Activated naive CD4-positive, alpha-beta T cell treated with anti-CD3 and anti-CD28 coated beads, Interleukin-2, amount 50 U/mL, for 72 hours (primary cell): Measurements from ENCODE around the gene PTTG1. TPM values are rescaled to one million over a fixed set of nuclear protein-coding genes. Genes with fewer than 3 reads are reported as not detected.

Source experiments
- ATAC-seq, 2 donors: fragments of 150-1000 bp; cut with Tn5 transposase; 2 replicates each; pipeline ENCODE4 v1.10.0; 2021; ENCODE audit warnings: mild to moderate bottlenecking in 2 of 2, moderate library complexity in 2 of 2
- DNase-seq, 2 donors: peaks; one replicate each; pipeline ENCODE4 v3.0.0; 2021 to 2022; ENCODE audit warnings: low spot score in 2 of 2
- H3K27ac Mint-ChIP-seq, 2 donors: one replicate each; pipeline ENCODE4 v1.8.0; 2022; ENCODE audit warnings: mild to moderate bottlenecking in 2 of 2, mixed read lengths in 2 of 2
- H3K36me3 Mint-ChIP-seq, 2 donors: one replicate each; pipeline ENCODE4 v1.8.0; 2022; ENCODE audit warnings: mixed read lengths in 2 of 2
- H3K9me3 Mint-ChIP-seq, 2 donors: one replicate each; pipeline ENCODE4 v1.8.0; 2022; ENCODE audit warnings: mixed read lengths in 2 of 2
- total RNA-seq, 2 donors: library from RNA; stranded (reverse); gene quantifications; one replicate each; pipeline ENCODE4 v1.2.3, GENCODE V29; 2022

PTTG1 gene
- total RNA-seq, 2 donors from 2014 or later: 165 to 373 TPM

- no peak for DNase-seq
- no peak for ATAC-seq
- H3K9me3 Mint-ChIP-seq: no peaks in the 10 kb centered on the region
- no peaks in the 10 kb centered on the region for H3K36me3 Mint-ChIP-seq
- H3K27ac Mint-ChIP-seq: no peak overlapping the region
Measured at GRCh38 chr5:160441311-160441781, 19.7 kb downstream of the PTTG1 start.

GRCh38 chr5:160442824-160443431, 21.3 kb downstream of the PTTG1 start:
- Mint-ChIP-seq H3K27ac (no peak overlapping the region), H3K9me3 (peaks cover 0 to 2% of the 10 kb centered on the region in 2 donors), H3K36me3 (no peaks in the 10 kb centered on the region)
- DNase-seq: no peak
- no peak for ATAC-seq

- Mint-ChIP-seq H3K36me3 (peaks cover 0 to 2% of the 10 kb centered on the region in 2 donors), H3K27ac (no peak overlapping the region), H3K9me3 (peaks cover 0 to 6% of the 10 kb centered on the region in 2 donors)
- ATAC-seq (no peak), DNase-seq (no peak)
Measured at GRCh38 chr5:160444407-160444806, 22.8 kb downstream of the PTTG1 start.

DNA sequence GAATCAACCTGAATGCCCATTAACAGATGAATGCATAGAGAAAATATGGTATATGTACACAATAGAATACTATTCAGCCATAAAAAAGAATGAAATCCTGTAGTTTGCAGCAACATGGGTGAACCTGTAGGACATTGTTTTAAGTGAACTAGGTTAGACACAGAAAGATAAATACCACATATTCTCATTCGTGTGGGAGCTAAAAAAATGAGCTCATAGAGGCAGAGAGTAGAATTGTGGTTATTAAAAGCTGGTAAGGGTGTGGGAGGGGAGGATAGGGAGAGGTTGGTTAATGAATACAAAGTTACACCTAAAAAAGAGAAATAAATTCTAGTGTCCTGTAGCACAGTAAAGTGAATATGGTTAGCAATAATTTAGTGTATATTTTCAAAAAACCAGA, 23.5 kb downstream of the PTTG1 start:
- ATAC-seq: no peak
- peaks cover 0 to 13% of the 10 kb centered on the region in 2 donors for H3K9me3 Mint-ChIP-seq
- peaks cover 0 to 10% of the 10 kb centered on the region in 2 donors for H3K36me3 Mint-ChIP-seq
- no peak for DNase-seq
- no peak overlapping the region for H3K27ac Mint-ChIP-seq

- DNase-seq (no peak), ATAC-seq (no peak)
- Mint-ChIP-seq H3K9me3 (peaks cover 0 to 13% of the 10 kb centered on the region in 2 donors), H3K27ac (no peak overlapping the region), H3K36me3 (peaks cover 0 to 10% of the 10 kb centered on the region in 2 donors)
Measured at GRCh38 chr5:160445751-160446150, 24.1 kb downstream of the PTTG1 start.

GRCh38 chr5:160448886-160449285, 27.2 kb downstream of the PTTG1 start:
- Mint-ChIP-seq H3K9me3 (peaks cover 0 to 13% of the 10 kb centered on the region in 2 donors), H3K27ac (no peak overlapping the region), H3K36me3 (peaks cover 0 to 10% of the 10 kb centered on the region in 2 donors)
- ATAC-seq (no peak), DNase-seq (no peak)

- DNase-seq (no peak), ATAC-seq (no peak)
- H3K27ac Mint-ChIP-seq: peak overlapping the region in 1 of 2 donors; percentile 17
- H3K36me3 Mint-ChIP-seq: peaks cover 0 to 10% of the 10 kb centered on the region in 2 donors
- peaks cover 0 to 13% of the 10 kb centered on the region in 2 donors for H3K9me3 Mint-ChIP-seq
Measured at GRCh38 chr5:160449458-160449857, 27.8 kb downstream of the PTTG1 start.

DNA sequence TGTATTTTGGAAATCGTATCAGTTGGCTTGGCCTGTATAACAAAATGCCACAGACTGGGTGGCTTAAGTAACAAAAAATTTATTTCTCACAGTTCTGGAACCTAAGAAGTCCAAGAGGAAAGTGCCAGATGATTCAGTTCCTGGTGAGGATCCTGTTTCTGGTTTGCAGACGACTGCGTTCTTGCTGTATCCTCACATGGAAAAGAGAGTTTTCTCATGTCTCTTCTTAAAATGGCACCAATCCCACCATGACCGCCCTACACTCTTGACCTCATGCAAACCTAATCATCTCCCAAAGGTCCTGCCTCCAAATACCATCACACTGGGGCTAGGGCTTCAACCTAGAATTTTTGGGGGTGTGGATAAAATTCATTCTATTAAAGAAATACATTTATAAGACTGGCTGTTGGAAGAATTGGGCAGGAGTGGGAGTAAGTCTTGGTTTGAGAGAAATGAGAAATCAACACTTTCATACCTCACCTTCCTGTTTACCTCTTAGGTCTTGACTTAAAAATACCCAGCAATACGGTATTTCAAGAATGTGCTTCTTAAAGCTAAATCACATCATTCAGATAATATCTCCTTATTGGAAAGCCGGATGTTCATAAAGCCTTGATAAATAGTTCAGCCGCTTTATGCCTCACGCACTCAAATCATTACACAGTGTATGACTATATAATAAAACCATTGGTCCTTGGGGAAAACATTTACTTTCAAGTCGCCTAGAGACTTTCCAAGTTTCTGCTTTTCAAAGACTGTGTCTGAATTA, 28.7 kb downstream of the PTTG1 start:
- no peak for ATAC-seq
- no peak for DNase-seq
- H3K9me3 Mint-ChIP-seq: peaks cover 0 to 13% of the 10 kb centered on the region in 2 donors
- peaks cover 0 to 10% of the 10 kb centered on the region in 2 donors for H3K36me3 Mint-ChIP-seq
- H3K27ac Mint-ChIP-seq: no peak overlapping the region

DNA sequence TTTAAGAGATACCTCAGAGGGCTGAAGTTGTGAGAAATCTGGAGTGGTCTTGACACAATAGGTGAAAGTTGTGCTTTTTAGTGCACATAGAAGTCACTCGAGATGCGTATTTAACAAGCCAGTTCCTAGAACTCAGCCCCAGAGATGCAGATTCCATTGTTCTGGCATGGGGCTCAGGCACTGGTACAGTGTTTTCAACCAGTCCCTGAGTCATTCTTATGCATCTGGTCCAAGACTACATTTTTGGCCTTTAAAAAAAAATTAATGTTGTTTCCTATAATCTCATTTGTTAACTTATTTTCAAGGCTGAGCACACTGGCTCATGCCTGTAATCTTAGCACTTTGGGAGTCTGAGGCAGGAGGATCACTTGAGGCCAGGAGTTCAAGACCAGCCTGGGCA, 29.6 kb downstream of the PTTG1 start:
- DNase-seq: no peak
- H3K9me3 Mint-ChIP-seq: peaks cover 0 to 13% of the 10 kb centered on the region in 2 donors
- H3K36me3 Mint-ChIP-seq: peaks cover 0 to 10% of the 10 kb centered on the region in 2 donors
- no peak overlapping the region for H3K27ac Mint-ChIP-seq
- ATAC-seq: no peak

- Mint-ChIP-seq H3K27ac (no peak overlapping the region), H3K9me3 (peaks cover 0 to 13% of the 10 kb centered on the region in 2 donors), H3K36me3 (peaks cover 0 to 10% of the 10 kb centered on the region in 2 donors)
- DNase-seq (no peak), ATAC-seq (no peak)
Measured at GRCh38 chr5:160452036-160452435, 30.4 kb downstream of the PTTG1 start.

GRCh38 chr5:160452795-160453194, 31.1 kb downstream of the PTTG1 start:
- Mint-ChIP-seq H3K9me3 (peaks cover 0 to 12% of the 10 kb centered on the region in 2 donors), H3K27ac (no peak overlapping the region), H3K36me3 (peaks cover 0 to 10% of the 10 kb centered on the region in 2 donors)
- no peak for DNase-seq
- no peak for ATAC-seq

DNA sequence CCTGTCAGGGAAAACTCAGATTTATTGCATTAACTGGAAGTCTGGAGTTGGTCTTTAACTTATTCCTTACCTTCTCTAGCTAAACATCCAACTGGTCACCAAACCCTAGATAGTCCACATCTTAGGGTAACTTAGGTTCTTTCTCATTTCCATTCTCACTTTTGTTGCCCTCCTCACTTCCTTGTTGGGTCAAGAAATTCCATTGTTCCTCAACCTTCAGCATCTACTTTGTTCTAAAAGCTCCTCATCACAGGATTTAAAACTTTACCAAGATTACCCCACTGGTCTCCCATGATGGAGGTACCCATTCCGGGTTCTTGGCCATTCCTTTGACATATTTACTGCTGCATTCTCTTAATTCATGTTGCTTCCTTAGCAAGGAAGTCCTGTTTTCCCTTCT, 32.1 kb downstream of the PTTG1 start:
- H3K9me3 Mint-ChIP-seq: peaks cover 0 to 9% of the 10 kb centered on the region in 2 donors
- DNase-seq: no peak
- no peak overlapping the region for H3K27ac Mint-ChIP-seq
- ATAC-seq: no peak
- peaks cover 0 to 10% of the 10 kb centered on the region in 2 donors for H3K36me3 Mint-ChIP-seq

DNA sequence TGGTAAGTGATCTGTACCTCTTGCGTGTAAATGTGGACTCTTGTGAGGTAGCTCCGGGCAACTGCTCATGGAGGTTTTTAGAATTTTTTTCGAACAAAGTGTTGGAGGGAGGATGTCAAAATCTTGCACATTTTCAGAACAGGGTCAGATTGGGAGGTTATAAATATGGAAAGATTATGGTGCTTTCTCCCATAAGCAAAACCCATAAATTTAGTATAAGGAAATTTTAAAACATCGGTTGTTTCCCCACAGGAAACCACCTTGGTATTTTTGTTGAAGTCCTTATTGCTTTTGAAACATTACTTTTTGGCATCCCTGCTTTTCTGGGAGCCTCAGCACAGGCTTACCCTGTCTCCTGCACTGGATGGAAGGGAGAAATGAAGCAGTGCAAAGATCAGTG, 33.9 kb downstream of the PTTG1 start:
- Mint-ChIP-seq H3K9me3 (peaks cover 3 to 7% of the 10 kb centered on the region in 2 donors), H3K27ac (no peak overlapping the region), H3K36me3 (no peaks in the 10 kb centered on the region)
- DNase-seq (no peak), ATAC-seq (no peak)

DNA sequence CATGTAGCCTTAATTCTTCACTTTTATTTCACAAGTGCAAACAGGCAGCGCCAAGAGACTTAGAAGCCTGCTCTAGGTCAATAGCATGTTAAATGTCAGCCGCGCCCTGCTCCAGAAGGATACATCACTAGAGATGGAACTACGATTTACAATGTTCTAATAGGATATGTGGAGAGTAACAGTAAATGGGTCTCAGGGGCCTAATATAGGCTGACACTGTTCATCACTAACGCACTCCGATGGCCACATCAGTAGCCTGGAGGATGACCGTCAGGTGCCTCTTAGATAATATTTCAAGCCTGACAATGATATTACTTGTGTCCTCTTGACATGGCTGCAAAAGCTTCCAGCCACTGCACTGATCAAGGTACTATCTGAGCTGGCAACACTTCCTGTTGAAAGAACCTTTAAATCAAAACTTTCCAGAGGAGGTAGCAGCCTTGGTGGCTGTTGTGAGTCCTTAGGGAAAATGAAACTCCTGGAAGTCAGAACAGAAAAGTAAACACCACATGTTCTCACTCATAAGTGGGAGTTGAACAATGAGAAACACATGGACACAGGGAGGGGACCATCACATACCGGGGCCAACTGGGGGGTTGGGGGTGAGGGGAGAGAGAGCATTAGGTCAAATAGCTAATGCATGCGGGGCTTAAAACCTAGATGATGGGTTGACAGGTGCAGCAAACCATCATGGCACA, 35.0 kb downstream of the PTTG1 start:
- Mint-ChIP-seq H3K27ac (peak overlapping the region in 1 of 2 donors; percentile 38), H3K36me3 (no peaks in the 10 kb centered on the region), H3K9me3 (peaks cover 3 to 7% of the 10 kb centered on the region in 2 donors)
- no peak for ATAC-seq
- no peak for DNase-seq

GRCh38 chr5:160457252-160457651, 35.6 kb downstream of the PTTG1 start:
- Mint-ChIP-seq H3K9me3 (peaks cover 3 to 7% of the 10 kb centered on the region in 2 donors), H3K36me3 (no peaks in the 10 kb centered on the region), H3K27ac (no peak overlapping the region)
- ATAC-seq (no peak), DNase-seq (no peak)

DNA sequence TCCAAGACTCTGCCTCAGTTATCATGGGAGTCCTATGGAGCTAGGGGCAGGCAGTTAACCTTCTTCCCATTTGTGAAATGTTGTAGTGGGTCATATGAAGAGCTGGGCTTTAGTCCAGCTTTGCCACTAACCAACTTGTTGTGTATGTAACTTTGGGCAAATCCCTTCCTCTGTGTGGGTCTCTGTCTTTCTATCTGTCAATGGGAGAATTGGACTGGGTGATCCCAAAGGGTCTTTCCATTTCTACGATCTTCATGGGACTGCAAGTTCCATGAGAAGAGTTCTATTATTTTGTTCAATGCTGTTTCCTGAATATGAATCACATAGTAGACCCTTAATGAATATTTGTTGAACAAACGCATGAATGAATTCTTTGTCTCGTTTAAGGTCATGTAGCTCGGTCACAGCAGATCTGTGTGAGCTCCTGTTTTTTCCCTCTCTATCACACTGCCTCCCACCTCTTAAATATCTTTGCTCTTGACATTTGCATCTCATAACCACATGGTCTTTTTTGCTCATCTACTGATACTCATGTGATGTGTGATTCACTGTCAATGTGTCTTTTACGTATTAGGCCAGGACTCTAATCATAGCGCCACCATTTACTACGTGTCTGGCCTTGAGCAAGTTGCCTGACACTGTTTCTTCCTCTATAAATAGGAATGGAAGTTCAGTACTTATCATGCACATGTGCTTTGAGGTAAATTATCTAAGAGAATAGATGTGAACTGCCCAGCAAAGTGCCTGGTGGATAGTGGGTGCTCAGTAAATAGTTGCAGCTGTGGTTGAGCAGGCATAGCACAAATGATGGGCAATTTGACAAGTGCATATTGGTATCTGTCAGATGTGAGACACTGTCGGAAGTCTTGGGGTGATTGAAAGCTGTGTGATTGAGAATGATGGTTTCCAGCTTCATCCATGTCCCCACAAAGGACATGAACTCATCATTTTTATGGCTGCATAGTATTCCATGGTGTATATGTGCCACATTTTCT, 37.4 kb downstream of the PTTG1 start:
- DNase-seq (no peak), ATAC-seq (peak; percentile 66 to 80)

More for the DNA sequence above, 37.4 kb downstream of the PTTG1 start:
- Mint-ChIP-seq H3K36me3 (no peaks in the 10 kb centered on the region), H3K9me3 (peaks cover 3 to 7% of the 10 kb centered on the region in 2 donors), H3K27ac (no peak overlapping the region)
